OCI-M1 (cell line): ENCODE data around the gene UBA5.
"Not testable (repeated sequence)": the region's sequence is repeated elsewhere in the genome, so short reads cannot be mapped to it uniquely, and the experiment has no call there.

Experiments used
- DNase-seq: peaks from one replicate; lab custom pipeline; 2025; lab: John Stamatoyannopoulos, UW

The UBA5 gene

GRCh38 chr3:132660052-132660810 is at the start of gene UBA5:
TSS of gene UBA5 (plus strand) at chr3:132660329. CDS start at chr3:132660538, 209 bp downstream.
- peak; percentile 88 for DNase-seq

- not testable (repeated sequence) for DNase-seq
Measured at GRCh38 chr3:132615301-132615700, 44.8 kb upstream of the UBA5 start.

GRCh38 chr3:132615881-132616280 is 44.2 kb upstream of the UBA5 start:
- DNase-seq = no peak

- no peak for DNase-seq
Measured at GRCh38 chr3:132616780-132617179, 43.3 kb upstream of the UBA5 start.

- no peak for DNase-seq
Measured at GRCh38 chr3:132622148-132622547, 38.0 kb upstream of the UBA5 start.

- no peak for DNase-seq
Measured at GRCh38 chr3:132622761-132623160, 37.4 kb upstream of the UBA5 start.

GRCh38 chr3:132623646-132624045 is 36.5 kb upstream of the UBA5 start:
- peak; percentile 5 for DNase-seq

GRCh38 chr3:132624790-132625189 is 35.3 kb upstream of the UBA5 start:
- no peak for DNase-seq

GRCh38 chr3:132625613-132626012 is 34.5 kb upstream of the UBA5 start:
- no peak for DNase-seq

- DNase-seq = no peak
Measured at GRCh38 chr3:132626955-132627354, 33.2 kb upstream of the UBA5 start.

GRCh38 chr3:132628157-132628556 is 32.0 kb upstream of the UBA5 start:
- DNase-seq = no peak

GRCh38 chr3:132629928-132630327 is 30.2 kb upstream of the UBA5 start:
- no peak for DNase-seq

GRCh38 chr3:132630612-132631011 is 29.5 kb upstream of the UBA5 start:
- no peak for DNase-seq

GRCh38 chr3:132635052-132635451 is 25.1 kb upstream of the UBA5 start:
- DNase-seq = no peak

- no peak for DNase-seq
Measured at GRCh38 chr3:132637590-132637989, 22.5 kb upstream of the UBA5 start.

GRCh38 chr3:132638706-132639105 is 21.4 kb upstream of the UBA5 start:
- DNase-seq = no peak

GRCh38 chr3:132641427-132641826 is 18.7 kb upstream of the UBA5 start:
- not testable (repeated sequence) for DNase-seq

- peak; percentile 73 for DNase-seq
Measured at GRCh38 chr3:132641837-132642538, 18.1 kb upstream of the UBA5 start.

GRCh38 chr3:132642539-132642847 is 17.6 kb upstream of the UBA5 start:
- no peak for DNase-seq

- DNase-seq = no peak
Measured at GRCh38 chr3:132643366-132643765, 16.8 kb upstream of the UBA5 start.

- DNase-seq = no peak
Measured at GRCh38 chr3:132645058-132645457, 15.1 kb upstream of the UBA5 start.

- DNase-seq = no peak
Measured at GRCh38 chr3:132650153-132650552, 10.0 kb upstream of the UBA5 start.

GRCh38 chr3:132652640-132653270 is 7.4 kb upstream of the UBA5 start:
- no peak for DNase-seq
